ENCODE data around the gene METTL25.

METTL25 gene

GRCh38 chr12:82522285-82522684 lies 164.0 kb downstream of the METTL25 start:
- in situ Hi-C loops (cut with MboI; ENCODE audit: low sequenced_read_pairs): no loop called here

GRCh38 chr12:82522762-82523161 lies 164.4 kb downstream of the METTL25 start:
- in situ Hi-C loops (cut with MboI; ENCODE audit: low sequenced_read_pairs): no loop called here

- in situ Hi-C loops (cut with MboI; ENCODE audit: low sequenced_read_pairs): no loop called here
Observed at GRCh38 chr12:82523996-82524395, 165.7 kb downstream of the METTL25 start.

GRCh38 chr12:82524641-82525040 lies 166.3 kb downstream of the METTL25 start:
- in situ Hi-C loops (cut with MboI; ENCODE audit: low sequenced_read_pairs): no loop called here

GRCh38 chr12:82525616-82526015 lies 167.3 kb downstream of the METTL25 start:
- in situ Hi-C loops (cut with MboI; ENCODE audit: low sequenced_read_pairs): no loop called here

GRCh38 chr12:82527165-82527780 lies 168.9 kb downstream of the METTL25 start:
- in situ Hi-C loops (cut with MboI; ENCODE audit: low sequenced_read_pairs): no loop called here
